Effector CD4-positive, alpha-beta T cell (primary cell): ENCODE measurements around the gene ACP3.
"Not testable (repeated sequence)": the region's sequence is repeated elsewhere in the genome, so short reads cannot be mapped to it uniquely, and the experiment has no call there.

Experiments used
- DNase-seq: peaks from one replicate; pipeline ENCODE4 v3.0.0-alpha.2; 2020

Gene ACP3

DNA sequence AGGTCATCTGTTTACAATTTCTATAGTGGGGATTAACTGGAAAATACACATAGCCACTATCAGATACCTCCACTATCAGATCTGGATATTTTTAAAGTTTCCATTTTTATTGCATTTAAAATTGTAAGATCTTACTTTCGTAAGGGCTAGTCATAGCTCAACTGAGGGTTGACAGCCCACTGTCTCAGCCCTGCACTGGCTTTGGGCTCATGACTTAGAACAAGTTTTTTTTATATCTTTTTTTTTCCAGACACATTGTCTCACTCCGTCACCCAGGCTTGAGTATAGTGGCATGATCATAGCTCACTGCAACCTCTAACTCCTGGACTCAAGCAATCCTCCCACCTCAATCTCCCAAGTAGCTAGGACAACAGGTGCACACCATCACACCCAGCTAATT lies 51.3 kb downstream of the ACP3 start:
- no peak for DNase-seq

GRCh38 chr3:132368962-132369361 lies 51.8 kb downstream of the ACP3 start:
- DNase-seq = no peak

DNA sequence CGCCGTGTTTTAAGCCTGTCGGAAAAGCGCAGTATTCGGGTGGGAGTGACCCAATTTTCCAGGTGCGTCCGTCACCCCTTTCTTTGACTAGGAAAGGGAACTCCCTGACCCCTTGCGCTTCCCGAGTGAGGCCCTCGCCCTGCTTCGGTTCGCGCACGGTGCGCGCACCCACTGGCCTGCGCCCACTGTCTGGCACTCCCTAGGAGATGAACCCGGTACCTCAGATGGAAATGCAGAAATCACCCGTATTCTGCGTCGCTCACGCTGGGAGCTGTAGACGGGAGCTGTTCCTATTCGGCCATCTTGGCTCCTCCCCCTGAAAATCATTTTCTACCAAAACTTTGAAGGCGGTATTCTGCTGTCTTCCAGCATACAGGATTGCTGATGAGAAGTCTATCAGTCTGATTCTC lies 59.7 kb downstream of the ACP3 start:
- not testable (repeated sequence) for DNase-seq

GRCh38 chr3:132378048-132378762 lies 61.0 kb downstream of the ACP3 start:
- no peak for DNase-seq

DNA sequence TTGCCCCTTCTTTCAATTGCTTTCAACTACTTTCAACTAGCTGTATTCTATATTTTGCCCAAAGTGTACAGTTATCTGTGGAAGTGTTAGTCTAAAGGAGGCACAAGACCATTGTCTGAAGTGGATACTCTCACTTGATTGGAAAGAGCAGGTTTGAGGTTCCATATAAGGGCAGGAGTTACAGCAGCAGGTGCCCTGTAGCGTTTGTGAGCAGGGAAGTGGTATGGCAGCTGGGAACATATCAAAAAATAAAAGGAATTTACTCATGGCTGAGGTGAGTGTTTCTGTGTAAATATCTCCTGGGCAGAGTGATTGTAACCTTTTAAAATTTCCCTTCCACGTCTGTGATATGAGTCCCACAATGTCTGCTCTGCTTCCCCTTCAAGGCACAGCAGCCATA lies 61.6 kb downstream of the ACP3 start:
- DNase-seq = no peak

GRCh38 chr3:132380920-132381319 lies 63.7 kb downstream of the ACP3 start:
- DNase-seq = no peak

- no peak for DNase-seq
Observed at GRCh38 chr3:132381348-132381944, 64.2 kb downstream of the ACP3 start.

DNA sequence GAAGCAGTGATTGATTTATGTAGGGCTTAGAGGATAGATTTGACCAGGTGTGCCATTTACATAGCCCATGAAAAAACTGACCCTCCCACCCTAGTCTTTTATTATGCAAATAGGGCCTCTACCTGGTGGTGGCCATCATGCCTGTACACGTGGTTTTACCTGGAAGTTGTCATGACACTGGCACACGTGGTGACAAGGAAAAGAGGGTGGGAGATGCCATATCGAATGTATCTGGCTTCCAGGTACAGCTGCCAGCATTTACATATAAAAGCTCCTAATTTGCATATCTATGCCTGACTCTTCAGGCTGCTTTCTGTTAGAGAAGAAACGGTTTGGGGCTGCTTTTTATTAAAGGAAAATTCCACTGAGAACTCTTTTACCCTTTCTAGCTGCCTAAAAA lies 65.1 kb downstream of the ACP3 start:
- DNase-seq = no peak

DNA sequence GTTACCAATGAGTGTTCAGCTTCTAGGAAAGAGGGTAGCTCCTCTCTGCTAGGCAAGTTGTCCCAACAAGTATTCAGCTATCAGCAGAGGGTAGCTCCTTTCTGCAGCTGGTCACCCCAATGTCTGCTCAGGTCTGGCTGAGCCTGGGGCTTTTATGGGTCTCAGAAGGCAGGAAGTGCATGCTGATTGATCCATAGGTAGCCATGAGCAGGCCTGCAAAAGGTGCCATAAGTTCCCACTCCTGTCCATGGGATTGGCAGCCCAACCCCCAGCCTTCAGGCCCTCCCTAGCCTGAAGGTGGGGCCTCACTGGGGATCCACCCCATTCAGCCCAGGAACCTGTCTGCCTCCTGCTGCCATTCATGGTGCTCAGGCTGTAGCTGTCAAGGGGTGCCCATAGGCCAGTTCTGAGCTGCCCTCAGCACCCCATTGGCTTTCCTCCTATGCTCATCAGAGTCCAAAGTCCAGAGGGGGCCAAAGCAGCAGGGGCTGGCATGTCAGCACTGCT lies 65.5 kb downstream of the ACP3 start:
- no peak for DNase-seq

DNA sequence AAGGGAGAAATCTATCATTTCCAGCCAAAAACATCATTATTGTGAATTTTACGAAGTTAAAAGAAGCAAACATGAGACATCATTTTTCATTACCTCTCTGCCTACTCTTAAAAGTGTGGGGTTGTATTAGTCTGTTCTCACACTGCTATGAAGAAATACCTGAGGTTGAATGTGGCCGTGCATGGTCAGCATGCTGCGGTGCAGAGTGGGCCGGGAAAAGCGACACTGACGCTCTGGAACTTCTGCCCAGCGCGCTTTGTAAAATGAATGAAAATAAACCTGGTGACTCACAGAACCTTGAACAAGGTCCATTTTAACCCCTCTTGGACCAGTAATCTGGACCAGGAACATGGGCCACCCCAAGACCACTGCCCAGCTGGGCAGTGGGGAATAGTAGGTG lies 69.1 kb downstream of the ACP3 start:
- no peak for DNase-seq

DNA sequence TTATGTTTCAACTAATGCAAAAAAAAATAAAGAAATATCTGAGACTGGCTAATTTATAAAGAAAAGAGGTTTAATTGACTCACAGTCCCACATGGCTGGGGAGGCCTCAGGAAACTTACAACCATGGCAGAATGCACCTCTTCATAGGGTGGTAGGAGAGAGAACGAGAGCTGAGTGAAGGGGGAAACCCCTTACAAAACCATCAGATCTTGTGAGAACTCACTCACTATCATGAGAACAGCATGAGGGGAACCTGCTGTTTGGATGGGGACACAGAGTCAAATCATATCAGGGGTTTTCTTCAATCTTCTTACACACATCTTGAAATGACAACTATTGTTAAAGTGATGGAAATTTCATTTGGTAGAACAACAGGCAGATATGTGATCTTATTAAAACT lies 75.5 kb downstream of the ACP3 start:
- not testable (repeated sequence) for DNase-seq

DNA sequence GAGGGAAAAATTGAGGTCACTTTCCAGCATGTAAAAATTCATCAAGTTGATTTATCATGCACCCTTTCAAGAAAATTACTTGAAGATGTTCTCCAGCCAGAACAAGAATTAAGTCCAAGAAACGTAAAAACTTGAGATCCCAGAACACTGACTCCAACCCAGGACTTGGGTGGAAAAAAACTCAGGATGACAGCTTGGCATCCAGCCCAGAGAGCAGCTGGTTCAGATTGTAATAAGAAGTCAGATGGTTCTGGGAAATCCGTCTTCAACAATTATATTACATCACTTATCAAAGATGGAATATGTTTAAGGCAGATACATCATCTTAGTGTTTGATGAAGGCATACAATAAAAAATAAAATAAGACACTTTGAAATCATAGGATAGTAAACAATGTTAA lies 77.1 kb downstream of the ACP3 start:
- DNase-seq = no peak

DNA sequence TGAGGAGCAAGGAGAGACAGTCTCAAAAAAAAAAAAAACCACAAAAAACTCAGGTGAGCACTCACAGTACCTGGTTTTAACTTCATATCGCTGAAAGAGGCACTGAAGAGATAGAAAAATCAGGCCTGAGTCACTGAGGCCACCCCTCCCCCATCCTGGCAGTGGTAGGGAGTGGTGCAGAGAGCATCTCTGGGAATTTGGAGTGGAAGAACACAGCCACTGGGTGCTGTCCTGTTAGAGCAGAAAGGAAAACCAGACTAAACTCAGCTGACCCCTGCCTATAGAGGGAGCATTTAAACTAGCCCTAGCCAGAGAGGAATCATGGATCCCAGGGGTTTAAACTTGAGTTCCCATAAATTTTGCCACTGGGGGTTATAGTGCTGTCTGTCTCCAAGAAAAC lies 77.9 kb downstream of the ACP3 start:
- no peak for DNase-seq

DNA sequence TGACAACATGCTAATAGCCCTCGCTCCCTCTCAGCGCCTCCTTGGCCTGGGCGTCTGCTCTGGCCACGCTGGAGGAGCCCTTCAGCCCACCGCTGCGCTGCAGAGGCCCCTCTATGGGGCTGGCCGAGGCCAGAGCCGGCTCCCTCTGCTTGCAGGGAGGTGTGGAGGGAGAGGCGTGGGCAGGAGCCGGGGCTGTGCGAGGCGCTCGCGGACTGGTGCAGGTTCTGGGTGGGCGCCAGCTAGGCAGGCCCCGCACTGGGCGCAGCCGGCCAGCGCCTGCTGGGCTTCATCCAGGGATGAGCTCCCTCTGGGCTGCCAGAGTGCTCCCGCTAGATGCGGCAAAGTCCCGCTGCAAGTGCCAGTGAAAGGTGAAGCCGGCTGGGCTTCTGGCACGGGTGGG lies 79.0 kb downstream of the ACP3 start:
- no peak for DNase-seq

- not testable (repeated sequence) for DNase-seq
Observed at GRCh38 chr3:132396776-132397175, 79.6 kb downstream of the ACP3 start.

DNA sequence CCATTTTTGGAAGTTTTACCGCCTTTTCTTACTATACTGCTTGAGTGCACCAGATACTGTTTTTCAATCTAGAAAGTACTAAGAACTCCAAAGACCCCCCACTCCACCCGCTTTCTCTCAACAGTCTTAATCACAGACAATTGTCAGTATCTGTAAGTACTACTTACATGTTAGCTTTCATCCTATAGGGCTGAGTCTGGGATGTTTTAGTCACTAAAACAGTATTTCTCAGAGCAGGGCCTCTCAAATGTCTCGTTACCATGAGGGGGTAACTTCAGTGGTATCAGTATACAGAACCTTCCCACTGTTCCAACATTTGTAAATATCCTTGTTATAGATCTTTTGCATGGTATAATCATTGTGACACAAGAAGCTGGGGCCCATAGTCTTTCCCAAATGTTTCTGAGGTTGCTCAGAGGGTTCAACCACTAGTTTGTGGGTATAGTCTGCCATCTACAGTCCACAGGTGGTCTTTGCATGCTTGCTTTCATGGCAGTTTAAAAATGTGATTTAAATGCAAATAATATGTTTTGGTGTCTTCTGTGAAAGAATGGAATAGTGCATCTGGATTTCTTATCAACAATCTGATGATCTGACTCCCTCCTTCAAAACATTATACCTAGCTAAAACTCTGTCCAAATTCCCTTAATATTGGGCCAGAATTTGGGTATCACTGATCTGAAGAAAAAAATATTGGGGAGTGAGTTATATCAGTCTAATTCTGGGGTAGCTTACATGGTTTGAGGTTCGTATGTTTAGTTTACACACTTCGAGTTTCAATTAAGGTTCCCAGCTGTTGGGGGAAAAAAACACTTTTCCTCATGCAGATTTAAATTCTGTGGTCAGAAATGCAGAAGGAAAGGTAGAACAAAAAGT lies 82.1 kb downstream of the ACP3 start:
- DNase-seq = no peak

DNA sequence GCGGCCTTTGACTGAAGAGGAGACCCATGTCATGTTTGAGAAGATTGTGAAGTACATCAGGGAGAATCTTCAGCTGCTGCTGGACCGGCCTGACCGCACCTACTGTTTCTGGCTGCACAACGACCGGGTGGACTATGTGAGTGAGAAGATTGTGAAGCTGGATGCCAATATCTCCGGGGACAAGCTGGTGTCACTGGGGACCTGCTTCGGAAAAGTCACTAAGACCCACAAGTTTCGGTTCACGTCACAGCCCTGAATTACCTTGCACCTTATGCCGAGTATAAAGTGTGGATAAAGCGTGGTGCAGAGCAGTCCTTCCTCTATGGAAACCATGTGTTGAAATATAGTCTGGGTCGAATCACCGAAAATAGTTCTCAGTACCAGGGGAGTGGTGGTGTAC lies 84.0 kb downstream of the ACP3 start:
- DNase-seq = no peak

GRCh38 chr3:132404276-132404675 lies 87.1 kb downstream of the ACP3 start:
- DNase-seq = no peak

GRCh38 chr3:132405188-132405587 lies 88.0 kb downstream of the ACP3 start:
- DNase-seq = no peak

DNA sequence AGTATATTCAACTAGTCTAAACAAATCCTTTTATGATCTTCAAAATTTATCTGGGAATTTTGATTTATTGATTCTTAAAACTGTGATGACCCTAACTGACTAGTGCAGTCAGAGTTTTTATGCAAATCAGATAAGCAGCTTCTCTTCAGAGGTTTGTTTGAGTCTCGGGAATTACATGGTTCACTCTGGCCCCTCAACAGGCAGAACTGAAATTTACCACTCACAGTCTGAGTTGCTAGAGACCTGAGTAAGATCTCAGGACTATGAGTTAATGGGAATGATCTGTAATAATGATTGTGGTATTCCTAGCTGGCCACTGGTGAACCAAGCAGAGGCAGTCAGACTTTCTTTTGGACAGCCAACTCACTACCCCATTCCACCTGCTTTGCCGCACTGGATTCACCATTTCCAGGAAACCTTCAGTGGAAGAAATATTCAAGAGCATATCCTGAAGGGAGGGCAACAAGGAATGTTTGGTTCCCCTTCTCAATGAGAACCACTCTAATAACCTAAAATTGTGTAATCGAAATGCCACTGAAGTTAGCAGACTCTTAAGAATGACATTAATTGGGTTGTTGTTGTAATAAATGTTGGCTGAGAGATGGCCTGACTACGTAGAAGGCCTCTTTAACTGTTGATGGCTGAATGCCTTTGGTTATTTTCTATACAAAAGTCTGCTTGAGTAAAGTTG lies 88.5 kb downstream of the ACP3 start:
- no peak for DNase-seq

DNA sequence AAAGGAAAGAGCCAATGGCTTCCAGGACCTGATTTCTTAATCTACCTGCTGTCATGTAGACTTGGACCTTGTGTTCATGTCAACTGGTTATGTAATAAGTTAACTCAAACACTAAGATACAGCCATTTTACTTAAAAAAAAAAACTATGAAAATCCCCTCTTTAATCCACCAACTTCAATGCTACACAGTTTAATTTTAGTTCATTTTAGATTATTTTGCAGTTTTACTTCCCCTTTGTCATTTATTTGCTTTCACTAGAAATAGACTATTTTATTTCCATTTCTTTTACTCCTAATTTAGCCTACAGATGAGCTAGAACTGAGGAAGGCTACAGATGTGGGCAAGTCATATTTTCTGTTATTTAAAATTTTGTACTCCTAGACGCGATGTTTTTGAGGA lies 89.4 kb downstream of the ACP3 start:
- no peak for DNase-seq

GRCh38 chr3:132407025-132407424 lies 89.8 kb downstream of the ACP3 start:
- DNase-seq = no peak
